Measurements from ENCODE around the gene GARIN5A.

- TF ChIP-seq CTCF (IDR thresholded peaks at IDR 0.05; ENCODE audit: low read depth, low read length, poor library complexity, severe bottlenecking) (no peak), EZH2phosphoT487 (IDR thresholded peaks at IDR 0.05; ENCODE audit: borderline replicate concordance, low read length) (no peak)
These were observed 3.2 kb upstream of the GARIN5A start for GRCh38 chr19:50479761-50480251.

Measured in DOHH2 (cell line).